Erythroblast (primary cell): ENCODE measurements around the gene VSTM2B.

Source experiments
- GATA1 ChIP-seq: IDR thresholded peaks from 2 replicates; pipeline ENCODE4 v1.6.1; 2011; ENCODE audit warnings: low read depth, mild to moderate bottlenecking, control low read depth, low read length, moderate library complexity
- POLR2A ChIP-seq: IDR thresholded peaks from 2 replicates; pipeline ENCODE4 v1.6.1; 2011; ENCODE audit warnings: mild to moderate bottlenecking, low read length

DNA sequence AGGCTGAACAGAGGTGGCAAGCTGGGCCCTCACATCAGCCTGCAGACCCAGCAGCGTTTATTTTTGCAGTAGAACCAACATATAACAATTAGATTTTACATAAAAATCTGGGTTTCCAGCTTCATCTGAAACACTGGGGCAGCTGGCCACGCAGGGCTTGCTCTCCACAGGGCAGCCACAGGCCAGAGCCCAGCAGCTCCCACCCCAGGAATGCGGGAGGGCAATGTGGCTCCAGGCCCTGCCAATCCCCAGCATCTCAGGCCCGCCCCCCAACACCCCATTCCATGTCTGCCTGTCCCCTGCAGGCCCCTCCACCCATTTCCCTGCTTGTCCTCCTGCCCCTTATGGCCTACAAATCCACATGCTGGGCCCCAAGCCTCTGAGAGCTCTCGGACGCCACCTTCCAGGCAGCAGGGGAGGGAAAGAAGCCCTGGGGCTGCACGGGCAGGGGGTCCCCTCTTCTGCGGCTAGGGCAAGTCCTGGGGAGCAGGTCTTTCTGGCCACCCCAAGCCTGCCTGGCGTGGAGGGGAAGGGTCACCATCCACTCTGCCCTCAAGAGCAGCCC lies 15.0 kb upstream of the VSTM2B start:
- TF ChIP-seq POLR2A (no peak), GATA1 (no peak)
